ENCODE data around the gene EXOSC7.

Gene EXOSC7

GRCh38 chr3:44970926-44971490, 5.0 kb upstream of the EXOSC7 start:
- H3K27ac ChIP-seq (replicated peaks; ENCODE audit: low read length): no peak overlapping the region
- DNase-seq (ENCODE audit: low spot score): no peak

DNA sequence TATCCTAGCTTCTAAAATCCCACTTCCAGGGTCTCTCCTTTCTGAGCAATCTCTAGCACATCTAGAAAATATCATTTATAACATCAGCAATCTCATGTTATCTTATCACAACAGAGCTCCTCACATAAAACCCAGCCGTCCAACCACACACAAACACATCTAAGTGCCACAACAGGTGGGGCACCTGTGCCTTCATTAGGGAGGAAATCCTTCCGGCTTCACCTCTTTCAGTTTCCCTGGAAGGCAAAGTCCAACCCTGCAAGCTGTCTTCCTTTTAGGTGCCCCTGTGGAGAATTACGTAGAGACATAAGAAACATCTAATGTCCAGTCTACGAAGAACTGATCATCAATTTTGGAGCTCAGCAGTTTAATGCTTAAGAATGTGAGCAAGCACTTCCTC, 1.6 kb upstream of the EXOSC7 start:
- Histone ChIP-seq H3K4me2 (ENCODE audit: insufficient read depth, low read length, poor library complexity, severe bottlenecking) (no peak overlapping the region), H3K18ac (ENCODE audit: low read length) (no peak overlapping the region), H2BK15ac (ENCODE audit: low read length) (no peak overlapping the region), H2AK5ac (ENCODE audit: low read depth, low read length) (no peak overlapping the region), H2BK120ac (ENCODE audit: low read depth, low read length) (no peak overlapping the region), H3K14ac (ENCODE audit: low read length) (no peak overlapping the region), H2AFZ (ENCODE audit: low read length) (no peak overlapping the region), H4K8ac (ENCODE audit: low read depth, low read length) (no peak overlapping the region), H3K27me3 (ENCODE audit: control insufficient read depth in 3 of 3, insufficient read depth in 3 of 3, low read depth in 1 of 3, low read length in 3 of 3) (no peaks in the 10 kb centered on the region), H2BK12ac (ENCODE audit: low read length) (no peak overlapping the region), H3K9me3 (replicated peaks in 1 of 2; ENCODE audit: control insufficient read depth in 2 of 2, insufficient read depth in 1 of 2, low read depth in 1 of 2, low read length in 2 of 2) (no peaks in the 10 kb centered on the region), H2BK5ac (ENCODE audit: low read length) (no peak overlapping the region), H3K36me3 (replicated peaks in 1 of 2; ENCODE audit: control insufficient read depth in 2 of 2, insufficient read depth in 2 of 2, low read length in 2 of 2) (peaks cover 3 to 12% of the 10 kb centered on the region in 2 donors), H3K4me1 (ENCODE audit: control insufficient read depth in 2 of 2, insufficient read depth in 1 of 2, low read depth in 1 of 2, low read length in 2 of 2) (peaks cover 5 to 10% of the 10 kb centered on the region in 2 donors), H4K91ac (ENCODE audit: low read depth, low read length, poor library complexity) (no peak overlapping the region), H3K23ac (ENCODE audit: low read depth, low read length, poor library complexity) (no peak overlapping the region), H3K9ac (ENCODE audit: low read depth, low read length, poor library complexity) (no peak overlapping the region), H3K27ac (replicated peaks; ENCODE audit: low read length) (no peak overlapping the region), H3K4me3 (ENCODE audit: low read length in 2 of 2) (peak overlapping the region; percentile 6 to 98), H3K4ac (ENCODE audit: low read length) (no peak overlapping the region), H3K79me1 (ENCODE audit: low read depth, low read length) (peaks cover 9% of the 10 kb centered on the region)
- WGBS, 2 donors (ENCODE audit: extremely low coverage in 2 of 2, insufficient read length in 2 of 2, insufficient replicate concordance in 1 of 2): no CpG with 5 or more reads among the region's 4 CpGs
- DNase-seq (ENCODE audit: low spot score): no peak

More at GRCh38 chr3:44970926-44971490, 5.0 kb upstream of the EXOSC7 start:
- Histone ChIP-seq H3K27me3 (ENCODE audit: control insufficient read depth in 3 of 3, insufficient read depth in 3 of 3, low read depth in 1 of 3, low read length in 3 of 3) (no peaks in the 10 kb centered on the region), H4K8ac (ENCODE audit: low read depth, low read length) (no peak overlapping the region), H3K79me1 (ENCODE audit: low read depth, low read length) (peaks cover 4% of the 10 kb centered on the region), H3K23ac (ENCODE audit: low read depth, low read length, poor library complexity) (no peak overlapping the region), H3K9me3 (replicated peaks in 1 of 2; ENCODE audit: control insufficient read depth in 2 of 2, insufficient read depth in 1 of 2, low read depth in 1 of 2, low read length in 2 of 2) (no peaks in the 10 kb centered on the region), H2BK12ac (ENCODE audit: low read length) (no peak overlapping the region), H4K91ac (ENCODE audit: low read depth, low read length, poor library complexity) (no peak overlapping the region), H3K4me3 (ENCODE audit: low read length in 2 of 2) (no peak overlapping the region), H3K4me1 (ENCODE audit: control insufficient read depth in 2 of 2, insufficient read depth in 1 of 2, low read depth in 1 of 2, low read length in 2 of 2) (peaks cover 3 to 5% of the 10 kb centered on the region in 2 donors), H3K4me2 (ENCODE audit: insufficient read depth, low read length, poor library complexity, severe bottlenecking) (no peak overlapping the region), H3K36me3 (replicated peaks in 1 of 2; ENCODE audit: control insufficient read depth in 2 of 2, insufficient read depth in 2 of 2, low read length in 2 of 2) (peaks cover 0 to 7% of the 10 kb centered on the region in 2 donors), H2BK120ac (ENCODE audit: low read depth, low read length) (no peak overlapping the region), H3K14ac (ENCODE audit: low read length) (no peak overlapping the region), H2AK5ac (ENCODE audit: low read depth, low read length) (no peak overlapping the region), H2BK5ac (ENCODE audit: low read length) (no peak overlapping the region), H3K4ac (ENCODE audit: low read length) (no peak overlapping the region), H3K9ac (ENCODE audit: low read depth, low read length, poor library complexity) (no peak overlapping the region), H2AFZ (ENCODE audit: low read length) (no peak overlapping the region), H2BK15ac (ENCODE audit: low read length) (no peak overlapping the region), H3K18ac (ENCODE audit: low read length) (no peak overlapping the region)
- no CpG with 5 or more reads among the region's 3 CpGs for WGBS, 2 donors (ENCODE audit: extremely low coverage in 2 of 2, insufficient read length in 2 of 2, insufficient replicate concordance in 1 of 2)

GRCh38 chr3:44981220-44981619, 5.2 kb downstream of the EXOSC7 start:
- H3K4ac ChIP-seq (ENCODE audit: low read length): no peak overlapping the region
- DNase-seq (ENCODE audit: low spot score): no peak
- H3K27me3 ChIP-seq (ENCODE audit: control insufficient read depth in 3 of 3, insufficient read depth in 3 of 3, low read depth in 1 of 3, low read length in 3 of 3): no peaks in the 10 kb centered on the region
- H3K27ac ChIP-seq (replicated peaks; ENCODE audit: low read length): no peak overlapping the region
- H3K4me2 ChIP-seq (ENCODE audit: insufficient read depth, low read length, poor library complexity, severe bottlenecking): no peak overlapping the region
- H3K4me1 ChIP-seq (ENCODE audit: control insufficient read depth in 2 of 2, insufficient read depth in 1 of 2, low read depth in 1 of 2, low read length in 2 of 2): peaks cover 3 to 5% of the 10 kb centered on the region in 2 donors
- no peak overlapping the region for H2BK120ac ChIP-seq (ENCODE audit: low read depth, low read length)
- H4K8ac ChIP-seq (ENCODE audit: low read depth, low read length): no peak overlapping the region
- no peak overlapping the region for H3K4me3 ChIP-seq (ENCODE audit: low read length in 2 of 2)
- WGBS, 2 donors (ENCODE audit: extremely low coverage in 2 of 2, insufficient read length in 2 of 2, insufficient replicate concordance in 1 of 2): no CpG with 5 or more reads among the region's 1 CpG
- no peak overlapping the region for H4K91ac ChIP-seq (ENCODE audit: low read depth, low read length, poor library complexity)
- H2AK5ac ChIP-seq (ENCODE audit: low read depth, low read length): no peak overlapping the region
- no peak overlapping the region for H2BK15ac ChIP-seq (ENCODE audit: low read length)
- peaks cover 7% of the 10 kb centered on the region for H3K79me1 ChIP-seq (ENCODE audit: low read depth, low read length)
- no peak overlapping the region for H2BK5ac ChIP-seq (ENCODE audit: low read length)
- H3K36me3 ChIP-seq (replicated peaks in 1 of 2; ENCODE audit: control insufficient read depth in 2 of 2, insufficient read depth in 2 of 2, low read length in 2 of 2): peaks cover 8 to 18% of the 10 kb centered on the region in 2 donors
- H3K14ac ChIP-seq (ENCODE audit: low read length): no peak overlapping the region
- peaks cover 0 to 4% of the 10 kb centered on the region in 2 donors for H3K9me3 ChIP-seq (replicated peaks in 1 of 2; ENCODE audit: control insufficient read depth in 2 of 2, insufficient read depth in 1 of 2, low read depth in 1 of 2, low read length in 2 of 2)
- no peak overlapping the region for H2AFZ ChIP-seq (ENCODE audit: low read length)
- no peak overlapping the region for H3K23ac ChIP-seq (ENCODE audit: low read depth, low read length, poor library complexity)
- H3K9ac ChIP-seq (ENCODE audit: low read depth, low read length, poor library complexity): no peak overlapping the region
- H2BK12ac ChIP-seq (ENCODE audit: low read length): no peak overlapping the region
- H3K18ac ChIP-seq (ENCODE audit: low read length): no peak overlapping the region

DNA sequence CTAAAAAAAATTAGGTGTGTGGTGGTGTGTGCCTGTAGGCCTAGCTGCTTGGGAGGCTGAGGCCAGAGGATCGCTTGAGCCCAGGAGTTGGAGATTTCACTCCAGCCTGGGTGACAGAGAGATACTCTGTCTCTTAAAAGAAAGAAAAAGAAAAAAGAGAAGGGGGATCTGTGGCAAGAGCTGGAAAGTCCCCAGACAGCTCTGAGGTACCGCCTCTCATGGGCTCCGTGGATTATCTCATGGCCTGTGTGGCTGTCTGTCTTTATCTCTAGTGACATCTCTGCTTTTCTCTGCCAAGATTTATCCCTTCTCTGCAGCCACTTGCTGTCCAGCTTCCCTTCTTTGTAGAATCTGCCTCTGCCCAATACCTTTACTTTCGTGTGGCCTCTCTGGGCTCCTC, 5.7 kb downstream of the EXOSC7 start:
- no peak overlapping the region for H3K18ac ChIP-seq (ENCODE audit: low read length)
- no peak overlapping the region for H2BK12ac ChIP-seq (ENCODE audit: low read length)
- H2BK120ac ChIP-seq (ENCODE audit: low read depth, low read length): no peak overlapping the region
- H3K14ac ChIP-seq (ENCODE audit: low read length): no peak overlapping the region
- H2BK15ac ChIP-seq (ENCODE audit: low read length): no peak overlapping the region
- H3K9me3 ChIP-seq (replicated peaks in 1 of 2; ENCODE audit: control insufficient read depth in 2 of 2, insufficient read depth in 1 of 2, low read depth in 1 of 2, low read length in 2 of 2): peaks cover 2 to 8% of the 10 kb centered on the region in 2 donors
- H3K36me3 ChIP-seq (replicated peaks in 1 of 2; ENCODE audit: control insufficient read depth in 2 of 2, insufficient read depth in 2 of 2, low read length in 2 of 2): peaks cover 8 to 18% of the 10 kb centered on the region in 2 donors
- H2AK5ac ChIP-seq (ENCODE audit: low read depth, low read length): no peak overlapping the region
- H3K4me1 ChIP-seq (ENCODE audit: control insufficient read depth in 2 of 2, insufficient read depth in 1 of 2, low read depth in 1 of 2, low read length in 2 of 2): peaks cover 3 to 5% of the 10 kb centered on the region in 2 donors
- no peak for DNase-seq (ENCODE audit: low spot score)
- no peak overlapping the region for H3K4me3 ChIP-seq (ENCODE audit: low read length in 2 of 2)
- no peak overlapping the region for H3K4ac ChIP-seq (ENCODE audit: low read length)
- no CpG with 5 or more reads among the region's 4 CpGs for WGBS, 2 donors (ENCODE audit: extremely low coverage in 2 of 2, insufficient read length in 2 of 2, insufficient replicate concordance in 1 of 2)
- H4K8ac ChIP-seq (ENCODE audit: low read depth, low read length): no peak overlapping the region
- no peaks in the 10 kb centered on the region for H3K27me3 ChIP-seq (ENCODE audit: control insufficient read depth in 3 of 3, insufficient read depth in 3 of 3, low read depth in 1 of 3, low read length in 3 of 3)
- no peak overlapping the region for H3K9ac ChIP-seq (ENCODE audit: low read depth, low read length, poor library complexity)
- no peak overlapping the region for H2AFZ ChIP-seq (ENCODE audit: low read length)
- H3K23ac ChIP-seq (ENCODE audit: low read depth, low read length, poor library complexity): no peak overlapping the region
- H2BK5ac ChIP-seq (ENCODE audit: low read length): no peak overlapping the region
- H3K4me2 ChIP-seq (ENCODE audit: insufficient read depth, low read length, poor library complexity, severe bottlenecking): no peak overlapping the region
- peaks cover 9% of the 10 kb centered on the region for H3K79me1 ChIP-seq (ENCODE audit: low read depth, low read length)
- no peak overlapping the region for H3K27ac ChIP-seq (replicated peaks; ENCODE audit: low read length)
- H4K91ac ChIP-seq (ENCODE audit: low read depth, low read length, poor library complexity): no peak overlapping the region
